HUDEP-2 (cell line): ENCODE data around the gene ABHD14A.

ENCODE experiments used
- DNase-seq, 76 experiments: peaks; one replicate each; lab custom pipeline; 2025; ENCODE audit not compliant: unreplicated experiment in 76 of 76; lab: John Stamatoyannopoulos, UW

Gene ABHD14A

DNA sequence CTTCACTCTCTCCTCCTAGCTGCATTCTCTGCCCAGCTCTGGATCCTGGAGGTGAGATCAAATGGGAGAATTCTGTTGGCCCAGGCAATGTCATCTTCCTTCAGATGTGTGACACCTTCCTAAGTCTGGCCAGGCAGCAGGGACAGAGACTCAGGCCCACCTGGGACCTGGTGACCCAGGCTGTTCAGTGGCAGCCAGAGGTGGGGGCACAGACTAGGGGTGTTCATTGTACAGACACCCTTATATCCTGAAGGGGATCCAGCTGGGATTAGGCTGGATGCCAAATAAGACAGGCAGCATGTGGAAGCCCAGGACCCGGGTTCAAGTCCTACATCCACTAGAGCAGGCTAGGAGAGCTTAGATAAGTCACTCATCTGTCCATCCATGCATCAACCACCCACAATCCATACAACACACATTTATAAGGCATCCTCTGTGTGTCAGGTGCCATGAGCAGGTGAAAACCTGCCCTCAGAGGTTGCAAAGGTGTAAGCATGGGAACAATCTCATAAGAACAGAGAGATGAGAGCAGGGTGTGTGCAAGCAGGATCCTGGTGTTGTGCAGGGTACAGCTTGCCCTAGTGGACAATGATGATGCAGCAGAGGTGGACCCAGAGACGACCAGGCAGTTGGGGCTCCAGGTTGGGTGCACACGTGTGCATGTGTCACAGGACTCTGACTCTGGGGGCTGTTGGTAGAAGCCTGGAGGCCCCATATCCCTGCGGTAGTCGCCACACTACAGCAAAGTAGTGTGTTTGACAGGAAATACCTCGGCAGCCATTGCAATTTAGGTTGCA, 39.1 kb downstream of the ABHD14A start:
- no peak for DNase-seq

DNA sequence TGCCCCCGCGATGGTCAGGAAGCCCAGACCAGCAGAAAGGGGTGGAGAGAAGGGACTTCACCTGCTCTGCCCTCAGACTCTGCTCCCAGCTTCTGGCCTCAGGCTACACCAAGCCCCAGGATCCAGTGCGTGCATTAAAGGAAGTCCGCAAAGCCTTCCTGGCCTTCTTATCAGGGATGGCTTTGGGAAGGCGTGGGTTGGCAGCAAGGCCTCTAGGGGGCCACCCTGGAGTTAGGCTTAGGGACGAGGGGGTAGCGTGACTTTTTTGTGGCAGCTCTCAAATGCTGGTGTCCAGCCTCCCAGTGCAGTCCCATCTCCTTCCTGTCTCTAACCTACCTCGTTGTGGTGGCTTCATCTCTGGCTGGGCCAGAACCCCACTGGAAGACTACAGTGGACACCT, 39.7 kb downstream of the ABHD14A start:
- DNase-seq = no peak

- DNase-seq = no peak
Observed at GRCh38 chr3:52015438-52016228, 40.8 kb downstream of the ABHD14A start.

DNA sequence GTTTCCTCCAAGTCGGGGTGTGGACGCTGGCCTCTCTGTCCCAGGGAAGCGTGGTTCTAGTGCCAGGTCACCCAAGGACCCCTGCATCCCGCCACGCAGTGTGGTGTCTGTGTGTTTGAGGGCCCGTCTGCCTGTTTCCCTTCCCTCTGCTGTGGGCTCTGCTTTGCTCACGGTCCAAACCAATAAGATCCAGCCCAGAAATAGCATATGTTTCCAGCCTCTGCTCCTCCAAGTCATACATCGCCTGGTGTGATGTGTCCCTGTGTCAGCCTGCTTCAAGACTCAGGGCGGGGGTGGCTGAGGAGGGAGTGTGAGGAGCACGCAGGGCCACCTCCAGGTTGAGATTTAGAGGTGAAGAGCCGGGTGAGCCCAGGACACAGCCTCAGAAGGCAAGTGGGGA, 42.7 kb downstream of the ABHD14A start:
- no peak for DNase-seq

DNA sequence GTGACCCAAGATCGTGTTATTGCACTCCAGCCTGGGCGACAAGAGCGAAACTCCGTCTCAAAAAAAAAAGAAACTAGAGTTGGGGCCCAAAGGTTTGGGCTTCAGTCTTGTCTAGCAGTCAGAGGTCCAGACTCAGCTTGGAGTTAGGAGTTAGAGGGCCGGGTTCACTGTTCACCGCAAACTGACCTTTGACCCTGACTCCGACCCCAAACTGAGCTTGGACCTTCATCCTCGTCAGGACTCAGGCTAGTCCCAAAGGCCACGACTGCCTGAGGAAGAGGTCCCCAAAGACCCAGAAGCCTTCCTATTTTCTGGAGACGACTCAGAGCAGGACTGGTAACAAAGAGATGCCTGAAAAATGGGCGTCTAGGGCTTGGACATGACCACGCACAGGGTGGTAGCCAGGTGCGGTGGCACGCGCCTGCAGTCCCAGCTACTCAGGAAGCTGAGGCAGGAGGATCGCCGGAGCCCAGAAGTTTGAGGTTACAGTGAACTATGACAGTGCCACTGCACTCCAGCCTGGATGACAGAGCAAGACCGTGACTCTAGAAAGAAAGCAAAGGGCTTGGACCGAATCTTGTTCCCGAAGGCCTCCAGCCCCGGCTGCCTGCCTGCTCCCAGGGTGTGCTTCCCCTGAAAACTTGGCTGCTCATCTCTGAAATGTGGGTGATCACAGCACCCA, 43.6 kb downstream of the ABHD14A start:
- no peak for DNase-seq

GRCh38 chr3:52019352-52020080, 44.7 kb downstream of the ABHD14A start:
- DNase-seq = no peak

GRCh38 chr3:52020796-52021195, 45.9 kb downstream of the ABHD14A start:
- no peak for DNase-seq

DNA sequence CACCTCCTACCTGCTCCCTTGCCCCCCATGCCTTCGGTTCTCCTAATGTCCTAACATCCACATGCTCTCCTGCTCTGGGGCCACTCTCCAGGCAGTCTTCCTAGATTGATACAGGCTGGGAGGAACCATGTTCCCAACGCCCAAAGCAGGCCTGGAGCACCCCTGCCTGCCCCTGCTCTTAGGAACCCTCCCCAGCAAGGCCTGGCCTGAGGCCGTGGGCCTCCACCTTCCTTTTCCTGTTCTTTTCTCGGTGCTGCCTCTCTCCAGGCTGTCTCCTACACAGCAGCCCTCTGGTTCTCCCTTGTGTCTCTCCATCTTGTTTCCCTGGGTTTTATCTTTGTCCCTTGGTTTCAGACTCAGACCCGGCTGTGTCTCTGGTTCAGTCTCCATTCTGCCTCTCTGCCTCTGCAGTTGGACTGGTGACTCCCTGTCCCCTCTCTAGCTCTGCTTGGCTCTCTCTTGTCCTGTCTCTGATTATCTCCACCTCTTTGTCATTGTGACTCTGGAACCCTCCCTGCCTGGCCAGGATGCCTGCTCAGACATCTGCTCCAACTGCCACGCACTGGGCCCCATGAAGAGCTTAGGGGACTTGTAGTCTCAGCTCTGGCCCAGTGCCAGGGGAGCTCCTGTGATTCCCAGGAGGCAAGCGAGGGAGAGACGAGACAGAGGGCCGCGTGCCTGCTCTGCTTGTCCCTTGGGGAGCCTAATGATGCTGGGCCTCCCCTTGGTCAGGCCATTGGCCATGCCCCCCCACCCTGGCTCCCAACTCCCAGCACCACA, 46.8 kb downstream of the ABHD14A start:
- DNase-seq = no peak

DNA sequence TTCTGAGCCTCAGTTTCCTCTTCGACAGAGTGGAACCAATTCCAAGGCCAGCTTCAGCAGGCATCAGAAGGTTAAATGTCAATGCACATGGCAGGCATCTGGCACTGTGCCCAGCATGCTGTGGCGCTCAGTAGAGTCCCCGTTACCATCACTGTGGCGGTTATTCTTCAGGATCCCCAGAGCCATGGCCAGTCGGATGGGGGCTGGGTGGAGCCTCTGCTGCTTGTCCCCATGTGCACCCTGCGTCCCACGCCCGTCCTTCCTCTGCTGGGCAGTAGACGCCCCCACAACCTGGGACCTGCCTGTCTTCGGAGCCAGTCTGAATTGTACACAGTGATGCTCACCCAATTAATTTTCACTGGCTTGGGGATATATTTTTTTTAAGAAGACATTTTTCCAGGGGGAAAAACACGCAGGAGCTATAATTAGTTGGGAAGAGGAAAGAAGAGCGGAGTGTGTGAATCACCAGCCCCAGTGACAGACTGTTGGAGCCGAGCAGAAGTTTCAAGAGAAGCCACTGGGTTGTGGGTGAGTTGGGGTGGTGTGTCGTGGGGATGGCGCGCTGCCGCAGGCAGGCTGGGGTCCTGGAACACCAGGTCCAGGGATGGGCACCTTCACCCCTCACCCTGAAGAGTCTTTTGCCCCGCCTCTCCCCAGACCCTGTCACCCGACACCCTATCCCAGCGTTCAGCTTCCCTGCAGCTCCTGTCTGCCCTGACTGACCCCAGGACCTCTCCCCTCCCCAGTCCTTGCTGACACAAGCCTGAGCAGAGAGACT, 47.6 kb downstream of the ABHD14A start:
- no peak for DNase-seq

DNA sequence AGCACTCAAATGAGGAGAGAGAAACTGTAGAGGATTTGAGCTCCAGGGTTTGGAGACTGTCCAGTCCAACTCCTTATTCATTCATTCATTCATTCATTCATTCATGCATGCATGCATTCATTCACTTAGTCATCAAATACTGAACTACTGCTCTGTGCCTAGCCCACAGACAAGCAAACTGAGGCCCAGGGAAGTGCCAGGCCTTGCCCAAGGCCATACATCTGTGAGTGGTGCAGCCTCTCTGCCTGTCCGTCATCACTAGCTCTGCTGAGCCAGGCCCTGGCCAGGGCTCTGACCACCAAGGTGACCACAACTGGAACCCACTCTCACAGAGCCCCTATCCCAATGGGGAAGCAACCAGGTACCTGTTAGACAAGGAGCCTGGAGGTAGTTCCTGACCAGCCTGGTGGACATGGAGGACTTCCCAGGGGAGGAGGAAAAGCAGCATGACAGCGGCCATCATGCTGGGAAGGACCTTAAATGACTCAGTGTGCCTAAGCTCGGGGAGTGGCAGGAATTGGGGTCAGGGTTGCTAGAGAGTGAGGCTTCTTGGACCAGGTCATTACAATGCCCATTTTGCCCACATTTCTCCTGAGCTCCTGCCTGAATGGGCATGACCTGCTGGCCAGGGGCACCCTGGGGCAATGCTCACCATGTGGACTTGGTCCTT, 48.4 kb downstream of the ABHD14A start:
- no peak for DNase-seq

DNA sequence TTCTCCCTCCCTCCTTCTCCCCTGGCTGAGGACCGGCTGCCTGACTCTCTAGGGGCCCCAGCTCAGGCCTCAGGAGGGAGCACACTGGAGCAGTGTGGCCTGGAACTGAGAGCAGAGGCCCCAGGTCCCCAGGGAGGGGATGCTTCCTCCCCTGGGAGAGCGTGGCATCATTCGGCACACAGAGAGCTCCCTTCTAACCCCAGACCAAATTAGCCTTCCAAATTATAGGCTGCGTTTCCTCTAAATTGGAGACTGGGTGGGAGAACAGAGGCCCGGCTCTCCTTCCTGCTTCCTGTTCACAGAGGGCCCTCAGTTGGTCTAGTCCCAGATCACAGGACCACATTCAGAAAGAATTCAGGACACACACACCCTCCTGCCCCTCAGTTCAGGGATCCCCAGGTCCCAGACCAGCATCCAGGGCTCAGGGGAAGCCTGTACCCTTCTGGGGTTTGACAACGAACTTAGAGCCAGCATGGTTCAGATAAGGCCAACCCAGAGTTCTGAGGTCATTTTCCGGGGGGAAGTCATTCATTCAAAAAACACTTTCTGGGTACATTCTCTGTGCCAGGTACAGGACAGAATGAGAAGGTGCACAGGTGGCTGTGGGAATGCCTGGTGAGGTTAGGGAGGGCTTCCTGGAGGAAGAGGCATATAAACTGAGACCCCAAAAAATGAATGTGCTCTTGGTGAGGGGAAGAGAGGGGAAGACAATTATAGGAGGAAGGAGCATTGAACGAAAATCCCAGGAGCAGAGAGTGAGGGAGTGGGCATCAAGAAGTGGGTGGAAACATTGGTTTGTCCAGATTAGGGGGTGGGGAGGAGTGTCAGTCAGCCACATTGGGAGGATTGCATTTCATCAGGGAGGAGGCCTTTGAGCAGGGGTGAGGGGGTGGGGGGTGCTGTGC, 49.2 kb downstream of the ABHD14A start:
- no peak for DNase-seq

GRCh38 chr3:52024765-52025452, 50.0 kb downstream of the ABHD14A start:
- DNase-seq = no peak

DNA sequence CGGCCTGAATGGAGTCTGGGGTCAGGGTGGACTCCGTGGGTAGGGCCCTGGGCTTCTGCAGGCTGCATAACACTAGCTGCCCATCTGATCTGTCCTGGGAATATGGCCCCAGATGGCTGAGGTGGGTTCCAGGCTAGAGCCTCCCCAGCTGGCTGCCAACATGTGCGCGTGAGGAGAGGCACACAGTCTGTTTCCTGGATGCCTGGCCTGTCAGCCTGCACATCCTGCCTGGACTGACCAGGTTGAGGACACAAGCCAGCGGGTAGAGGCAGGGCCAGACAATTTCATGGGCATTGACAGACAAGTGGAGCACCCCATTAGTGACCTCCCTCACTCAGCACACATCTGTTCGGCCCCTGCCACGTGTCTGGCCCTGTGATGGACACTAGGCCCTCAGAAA, 50.6 kb downstream of the ABHD14A start:
- DNase-seq = no peak

DNA sequence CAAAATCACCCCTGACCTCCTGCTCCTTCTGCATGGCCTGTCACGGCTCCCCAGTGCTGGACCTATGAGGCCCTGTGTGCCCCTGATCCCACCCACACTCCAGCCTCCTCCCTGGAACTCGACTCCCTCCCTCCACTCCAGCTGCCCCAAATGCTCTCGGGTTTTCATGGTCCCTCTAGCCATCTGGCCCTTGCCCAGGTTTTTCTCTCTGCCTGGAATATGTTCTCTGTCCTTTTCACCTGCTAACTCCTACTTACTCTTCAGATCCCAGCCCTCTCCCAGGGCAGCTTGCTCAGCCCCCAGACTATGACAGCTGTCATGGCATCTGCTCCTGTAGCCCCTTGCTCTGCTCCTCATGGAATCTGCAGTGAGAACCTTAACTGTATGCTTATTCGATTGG, 51.2 kb downstream of the ABHD14A start:
- no peak for DNase-seq

DNA sequence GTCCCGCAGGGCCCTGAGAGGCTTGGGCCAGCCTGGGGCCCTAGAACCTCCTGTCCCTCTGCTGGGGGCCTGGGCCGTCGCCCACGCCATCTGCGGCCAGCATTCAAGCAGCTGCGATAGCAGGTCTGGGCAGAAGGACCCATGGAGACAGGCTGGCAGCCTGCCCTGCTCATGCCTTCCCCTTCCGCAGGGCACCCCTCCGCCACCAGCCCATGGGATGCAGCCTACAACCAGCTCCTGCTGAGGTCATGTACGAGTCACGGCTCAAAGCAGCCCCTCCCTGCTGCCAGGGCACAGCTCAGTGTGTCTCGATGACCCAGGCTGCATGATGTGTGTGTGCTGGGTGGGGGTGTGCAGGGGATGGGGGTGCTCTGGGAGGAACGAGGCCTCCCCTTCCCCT, 53.7 kb downstream of the ABHD14A start:
- DNase-seq = no peak

- peak in 29 of 76 experiments; percentile 3 to 59 (median 26) for DNase-seq
Observed at GRCh38 chr3:52029053-52029452, 54.2 kb downstream of the ABHD14A start.

GRCh38 chr3:52029535-52029934, 54.7 kb downstream of the ABHD14A start:
- DNase-seq = no peak
